ENCODE results near the gene COL4A5. TPM values are rescaled to one million over a fixed set of nuclear protein-coding genes. Genes with fewer than 3 reads are reported as not detected.

Gene COL4A5
- total RNA-seq, 3 donors from 2014 or later (not counting 1 experiment from before 2014, with no cell fraction given): not detected

GRCh38 chrX:108438110-108438623 lies 1.5 kb upstream of the COL4A5 start, which contains the start of gene COL4A6:
Gene COL4A6 (minus strand): TSS chrX:108438422. CDS start chrX:108438196, 226 bp downstream.
- DNase-seq: no peak
- Histone ChIP-seq H3K9me3 (ENCODE audit: control insufficient read depth, insufficient read depth, low read length) (no peaks in the 10 kb centered on the region), H3K36me3 (ENCODE audit: control insufficient read depth, insufficient read depth, low read length) (no peaks in the 10 kb centered on the region), H3K4me1 (ENCODE audit: control insufficient read depth, insufficient read depth, low read length) (peaks cover 4% of the 10 kb centered on the region), H3K27me3 (ENCODE audit: control insufficient read depth, insufficient read depth, low read length) (no peaks in the 10 kb centered on the region), H3K27ac (ENCODE audit: low read length) (no peak within 1 kb of the TSS), H3K4me3 (ENCODE audit: low read length) (no peak within 1 kb of the TSS)
- intact Hi-C loops (cut with micrococcal nuclease): no loop called here
- WGBS (ENCODE audit: insufficient coverage): 7% methylated on average over 16 of the region's 16 CpGs
- Mint-ChIP-seq H3K27ac (no peak within 1 kb of the TSS), H3K4me1 (no peaks in the 10 kb centered on the region), H3K4me3 (no peak within 1 kb of the TSS), H3K36me3 (peaks cover 10% of the 10 kb centered on the region), H3K9me3 (peaks cover 0 to 2% of the 10 kb centered on the region in 2 donors), H3K27me3 (ENCODE audit: low read depth in 2 of 2) (peaks cover 9 to 36% of the 10 kb centered on the region in 2 donors)
- TF ChIP-seq CTCF (IDR thresholded peaks at IDR 0.05): no peak
- ATAC-seq: no peak

- Mint-ChIP-seq H3K9me3 (peaks cover 0 to 2% of the 10 kb centered on the region in 2 donors), H3K4me3 (no peak overlapping the region), H3K27ac (no peak overlapping the region), H3K27me3 (ENCODE audit: low read depth in 2 of 2) (peaks cover 9 to 38% of the 10 kb centered on the region in 2 donors), H3K36me3 (peaks cover 10% of the 10 kb centered on the region), H3K4me1 (no peaks in the 10 kb centered on the region)
- intact Hi-C loops (cut with micrococcal nuclease): no loop called here
- Histone ChIP-seq H3K36me3 (ENCODE audit: control insufficient read depth, insufficient read depth, low read length) (no peaks in the 10 kb centered on the region), H3K27ac (ENCODE audit: low read length) (no peak overlapping the region), H3K4me1 (ENCODE audit: control insufficient read depth, insufficient read depth, low read length) (peaks cover 4% of the 10 kb centered on the region), H3K4me3 (ENCODE audit: low read length) (no peak overlapping the region), H3K27me3 (ENCODE audit: control insufficient read depth, insufficient read depth, low read length) (no peaks in the 10 kb centered on the region), H3K9me3 (ENCODE audit: control insufficient read depth, insufficient read depth, low read length) (no peaks in the 10 kb centered on the region)
- ATAC-seq (no peak), DNase-seq (no peak)
- 6% methylated on average over 16 of the region's 25 CpGs for WGBS (ENCODE audit: insufficient coverage)
- TF ChIP-seq CTCF (IDR thresholded peaks at IDR 0.05): no peak
These were observed 491 bp downstream of the COL4A5 start for GRCh38 chrX:108439961-108440696.

GRCh38 chrX:108442901-108443464 lies 3.3 kb downstream of the COL4A5 start:
- no peaks in the 10 kb centered on the region for H3K4me1 Mint-ChIP-seq
- no peak overlapping the region for H3K27ac Mint-ChIP-seq
- Histone ChIP-seq H3K36me3 (ENCODE audit: control insufficient read depth, insufficient read depth, low read length) (no peaks in the 10 kb centered on the region), H3K4me1 (ENCODE audit: control insufficient read depth, insufficient read depth, low read length) (peaks cover 4% of the 10 kb centered on the region), H3K27me3 (ENCODE audit: control insufficient read depth, insufficient read depth, low read length) (no peaks in the 10 kb centered on the region), H3K4me3 (ENCODE audit: low read length) (no peak overlapping the region), H3K27ac (ENCODE audit: low read length) (no peak overlapping the region), H3K9me3 (ENCODE audit: control insufficient read depth, insufficient read depth, low read length) (no peaks in the 10 kb centered on the region)
- H3K4me3 Mint-ChIP-seq: no peak overlapping the region
- H3K36me3 Mint-ChIP-seq: peaks cover 10% of the 10 kb centered on the region
- TF ChIP-seq CTCF (IDR thresholded peaks at IDR 0.05): no peak
- ATAC-seq: no peak
- no peak for DNase-seq
- peaks cover 9 to 44% of the 10 kb centered on the region in 2 donors for H3K27me3 Mint-ChIP-seq (ENCODE audit: low read depth in 2 of 2)
- no CpG with 5 or more reads among the region's 2 CpGs for WGBS (ENCODE audit: insufficient coverage)
- H3K9me3 Mint-ChIP-seq: peaks cover 0 to 2% of the 10 kb centered on the region in 2 donors
- intact Hi-C loops (cut with micrococcal nuclease): no loop called here

All from natural killer cell (primary cell).